Natural killer cell (primary cell): ENCODE data around the gene MYO5A. TPM values are rescaled to one million over a fixed set of nuclear protein-coding genes. Genes with fewer than 3 reads are reported as not detected.

Experiments
- ATAC-seq, 3 donors: fragments of 150-1000 bp in 2 of 3; fragments of 200-7000 bp in 1 of 3; cut with Tn5 transposase; 1 replicate in 1 of 3; 2 replicates in 2 of 3; pipeline ENCODE4 v1.10.0; 2021; ENCODE audit warnings: mild to moderate bottlenecking in 2 of 3, moderate library complexity in 2 of 3
- DNase-seq, 2 donors: peaks; one replicate each; pipeline versions ENCODE4 v3.0.0 to v3.0.0-alpha.2; 2013 to 2021; ENCODE audit warnings: mixed read lengths in 1 of 2
- H3K27ac ChIP-seq: one replicate; pipeline ENCODE4 v1.5.1; 2013; ENCODE audit warnings: mild to moderate bottlenecking, low read length
- H3K27me3 ChIP-seq: one replicate; pipeline ENCODE4 v1.6.1; 2013; ENCODE audit warnings: low read length; ENCODE audit not compliant: control insufficient read depth, insufficient read depth
- H3K36me3 ChIP-seq: one replicate; pipeline ENCODE4 v1.6.1; 2013; ENCODE audit warnings: low read length; ENCODE audit not compliant: control insufficient read depth, insufficient read depth
- H3K4me1 ChIP-seq: one replicate; pipeline ENCODE4 v1.6.1; 2013; ENCODE audit warnings: low read length; ENCODE audit not compliant: control insufficient read depth, insufficient read depth
- H3K4me3 ChIP-seq: one replicate; pipeline ENCODE4 v1.5.1; 2013; ENCODE audit warnings: low read length
- H3K9me3 ChIP-seq: one replicate; pipeline ENCODE4 v1.6.1; 2013; ENCODE audit warnings: low read length; ENCODE audit not compliant: control insufficient read depth, insufficient read depth
- H3K27ac Mint-ChIP-seq, 2 donors: one replicate each; pipeline ENCODE4 v1.8.0; 2022; ENCODE audit warnings: mild to moderate bottlenecking in 2 of 2, mixed read lengths in 2 of 2, moderate library complexity in 1 of 2
- H3K27me3 Mint-ChIP-seq, 2 donors: one replicate each; pipeline ENCODE4 v1.8.0; 2022; ENCODE audit warnings: low read depth in 2 of 2, mixed read lengths in 2 of 2
- H3K36me3 Mint-ChIP-seq: one replicate; pipeline ENCODE4 v1.8.0; 2022; ENCODE audit warnings: mixed read lengths
- H3K4me1 Mint-ChIP-seq, 2 donors: one replicate each; pipeline ENCODE4 v1.8.0; 2022; ENCODE audit warnings: mixed read lengths in 2 of 2
- H3K4me3 Mint-ChIP-seq: one replicate; pipeline ENCODE4 v1.8.0; 2022; ENCODE audit warnings: mild to moderate bottlenecking, moderate library complexity, mixed read lengths
- H3K9me3 Mint-ChIP-seq, 2 donors: one replicate each; pipeline ENCODE4 v1.8.0; 2022; ENCODE audit warnings: mixed read lengths in 2 of 2
- WGBS: methylation state at CpG from one replicate; pipeline ENCODE4 v1.1.7; 2013; ENCODE audit warnings: missing lambda C conversion rate; ENCODE audit not compliant: insufficient coverage; 5-methylcytosine and 5-hydroxymethylcytosine counted together
- intact Hi-C: fragments of 100-400 bp; cut with micrococcal nuclease; formaldehyde crosslinking; loops from one replicate; pipeline ENCODE4 v1.14.2; 2022
- total RNA-seq, 4 donors: library from RNA; stranded (reverse); fragments of 120-200 nt in 1 of 4; gene quantifications; one replicate each; pipeline versions ENCODE4 v1.2.3 to v1.2.4, GENCODE V29; 2013 to 2022
- TF ChIP-seq, protein P1 (sequence below): fragments of 200-600 bp; IDR thresholded peaks from one replicate; pipeline ENCODE4 v1.8.0; 2022; ENCODE audit warnings: antibody characterized with exemption

MYO5A gene
- total RNA-seq, 3 donors from 2014 or later (not counting 1 experiment from before 2014, with no cell fraction given), result 42.8 to 51.5 (median 44.4) TPM

GRCh38 chr15:52368402-52368801 lies 160.3 kb downstream of the MYO5A start:
- no peaks in the 10 kb centered on the region for H3K4me1 ChIP-seq
- H3K9me3 ChIP-seq, result no peaks in the 10 kb centered on the region
- no peak for DNase-seq
- intact Hi-C loops, result no loop called here
- ATAC-seq, result no peak
- H3K4me3 Mint-ChIP-seq, result no peak overlapping the region
- TF ChIP-seq, protein P1, sequence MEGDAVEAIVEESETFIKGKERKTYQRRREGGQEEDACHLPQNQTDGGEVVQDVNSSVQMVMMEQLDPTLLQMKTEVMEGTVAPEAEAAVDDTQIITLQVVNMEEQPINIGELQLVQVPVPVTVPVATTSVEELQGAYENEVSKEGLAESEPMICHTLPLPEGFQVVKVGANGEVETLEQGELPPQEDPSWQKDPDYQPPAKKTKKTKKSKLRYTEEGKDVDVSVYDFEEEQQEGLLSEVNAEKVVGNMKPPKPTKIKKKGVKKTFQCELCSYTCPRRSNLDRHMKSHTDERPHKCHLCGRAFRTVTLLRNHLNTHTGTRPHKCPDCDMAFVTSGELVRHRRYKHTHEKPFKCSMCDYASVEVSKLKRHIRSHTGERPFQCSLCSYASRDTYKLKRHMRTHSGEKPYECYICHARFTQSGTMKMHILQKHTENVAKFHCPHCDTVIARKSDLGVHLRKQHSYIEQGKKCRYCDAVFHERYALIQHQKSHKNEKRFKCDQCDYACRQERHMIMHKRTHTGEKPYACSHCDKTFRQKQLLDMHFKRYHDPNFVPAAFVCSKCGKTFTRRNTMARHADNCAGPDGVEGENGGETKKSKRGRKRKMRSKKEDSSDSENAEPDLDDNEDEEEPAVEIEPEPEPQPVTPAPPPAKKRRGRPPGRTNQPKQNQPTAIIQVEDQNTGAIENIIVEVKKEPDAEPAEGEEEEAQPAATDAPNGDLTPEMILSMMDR, result no peak
- no peaks in the 10 kb centered on the region for H3K27me3 Mint-ChIP-seq
- H3K27ac Mint-ChIP-seq, result no peak overlapping the region
- 93% methylated on average over 2 of the region's 3 CpGs for WGBS
- no peaks in the 10 kb centered on the region for H3K9me3 Mint-ChIP-seq
- peaks cover 39% of the 10 kb centered on the region for H3K36me3 Mint-ChIP-seq
- H3K4me1 Mint-ChIP-seq, result no peaks in the 10 kb centered on the region
- no peaks in the 10 kb centered on the region for H3K27me3 ChIP-seq
- no peak overlapping the region for H3K27ac ChIP-seq
- H3K4me3 ChIP-seq, result no peak overlapping the region
- H3K36me3 ChIP-seq, result peaks cover 78% of the 10 kb centered on the region

GRCh38 chr15:52362497-52362896 lies 166.2 kb downstream of the MYO5A start:
- ATAC-seq (no peak), DNase-seq (no peak)
- Histone ChIP-seq H3K9me3 (no peaks in the 10 kb centered on the region), H3K36me3 (peaks cover 66% of the 10 kb centered on the region), H3K4me3 (no peak overlapping the region), H3K4me1 (no peaks in the 10 kb centered on the region), H3K27ac (no peak overlapping the region), H3K27me3 (no peaks in the 10 kb centered on the region)
- intact Hi-C loops, result no loop called here
- TF ChIP-seq, protein P1, result no peak
- peaks cover 0 to 5% of the 10 kb centered on the region in 2 donors for H3K4me1 Mint-ChIP-seq
- H3K36me3 Mint-ChIP-seq, result peaks cover 34% of the 10 kb centered on the region
- 100% methylated on average over 3 of the region's 3 CpGs for WGBS
- H3K9me3 Mint-ChIP-seq, result no peaks in the 10 kb centered on the region
- H3K27me3 Mint-ChIP-seq, result no peaks in the 10 kb centered on the region
- H3K27ac Mint-ChIP-seq, result no peak overlapping the region
- no peak overlapping the region for H3K4me3 Mint-ChIP-seq

GRCh38 chr15:52361975-52362494 lies 166.6 kb downstream of the MYO5A start:
- ATAC-seq (no peak), DNase-seq (no peak)
- intact Hi-C loops, result no loop called here
- H3K36me3 ChIP-seq, result peaks cover 64% of the 10 kb centered on the region
- 98% methylated on average over 4 of the region's 4 CpGs for WGBS
- TF ChIP-seq, protein P1, result no peak
- H3K9me3 ChIP-seq, result no peaks in the 10 kb centered on the region
- no peaks in the 10 kb centered on the region for H3K4me1 ChIP-seq
- H3K27ac Mint-ChIP-seq, result peak overlapping the region in 1 of 2 donors; percentile 8
- peaks cover 38% of the 10 kb centered on the region for H3K36me3 Mint-ChIP-seq
- H3K4me3 ChIP-seq, result no peak overlapping the region
- no peaks in the 10 kb centered on the region for H3K27me3 ChIP-seq
- no peaks in the 10 kb centered on the region for H3K27me3 Mint-ChIP-seq
- peaks cover 0 to 5% of the 10 kb centered on the region in 2 donors for H3K4me1 Mint-ChIP-seq
- no peaks in the 10 kb centered on the region for H3K9me3 Mint-ChIP-seq
- no peak overlapping the region for H3K27ac ChIP-seq
- H3K4me3 Mint-ChIP-seq, result no peak overlapping the region

- peaks cover 0 to 5% of the 10 kb centered on the region in 2 donors for H3K4me1 Mint-ChIP-seq
- H3K9me3 Mint-ChIP-seq, result no peaks in the 10 kb centered on the region
- intact Hi-C loops, result no loop called here
- H3K4me3 Mint-ChIP-seq, result no peak overlapping the region
- H3K4me1 ChIP-seq, result no peaks in the 10 kb centered on the region
- no peaks in the 10 kb centered on the region for H3K27me3 ChIP-seq
- peak overlapping the region in 1 of 2 donors; percentile 8 for H3K27ac Mint-ChIP-seq
- H3K36me3 Mint-ChIP-seq, result peaks cover 38% of the 10 kb centered on the region
- no peak overlapping the region for H3K4me3 ChIP-seq
- TF ChIP-seq, protein P1, result no peak
- ATAC-seq (no peak), DNase-seq (no peak)
- H3K27ac ChIP-seq, result no peak overlapping the region
- 88% methylated on average over 4 of the region's 4 CpGs for WGBS
- H3K36me3 ChIP-seq, result peaks cover 58% of the 10 kb centered on the region
- no peaks in the 10 kb centered on the region for H3K9me3 ChIP-seq
- no peaks in the 10 kb centered on the region for H3K27me3 Mint-ChIP-seq
Observed at GRCh38 chr15:52361494-52361893, 167.2 kb downstream of the MYO5A start.
